ENCODE results near the gene COL18A1. TPM values are rescaled to one million over a fixed set of nuclear protein-coding genes. Genes with fewer than 3 reads are reported as not detected.
A peak's percentile ranks its signal among the peaks of the same experiment; 100 is the strongest.

Gene COL18A1
- total and polyA plus RNA-seq, 2 of the 8 experiments (the other 6 are each of a cell fraction or from before 2014, with no cell fraction given): 145 to 201 TPM

- TF ChIP-seq CHD7 (IDR thresholded peaks at IDR 0.05; ENCODE audit: insufficient replicate concordance, low read length): no peak
- no peak for TF ChIP-seq RFX5 (IDR thresholded peaks at IDR 0.05; ENCODE audit: borderline replicate concordance, low read depth, low read length)
- TF ChIP-seq PHF8 (conservative IDR thresholded peaks at IDR 0.05; ENCODE audit: low read depth, low read length): no peak
- no peak for TF ChIP-seq SP1 (IDR thresholded peaks at IDR 0.05; ENCODE audit: low read depth, low read length)
- TF ChIP-seq E2F6 (IDR thresholded peaks at IDR 0.05): peak; percentile 15; the same call in 1 of the 2 replicates
- peak; percentile 26; the same call in 1 of the 2 replicates for TF ChIP-seq GABPA (IDR thresholded peaks at IDR 0.05; ENCODE audit: borderline replicate concordance, insufficient read depth, low read length)
- no peak for TF ChIP-seq BRCA1 (IDR thresholded peaks at IDR 0.05; ENCODE audit: low read depth, low read length)
- TF ChIP-seq TEAD4 (IDR thresholded peaks at IDR 0.05; ENCODE audit: low read depth, low read length): peak; percentile 57
Measured at GRCh38 chr21:45361033-45361997, 43.6 kb upstream of the COL18A1 start (continued).

Measured in H1 (cell line).